GM23338 (cell line): Measurements from ENCODE around the gene PLPPR2.

Experiments
- CREB1 ChIP-seq: fragments of 250-450 bp; sonication (Bioruptor Pico); IDR thresholded peaks from 2 replicates; pipeline ENCODE4 v1.5.0; 2020; ENCODE audit warnings: low read depth, mild to moderate bottlenecking, moderate library complexity
- EZH2 ChIP-seq: fragments of 200-600 bp; sonication (generic); IDR thresholded peaks from one replicate; pipeline ENCODE4 v1.8.0; 2017; ENCODE audit warnings: antibody characterized with exemption, mild to moderate bottlenecking, low read depth; ENCODE audit not compliant: unreplicated experiment
- EZH2phosphoT487 ChIP-seq: fragments of 200-600 bp; sonication (generic); IDR thresholded peaks from one replicate; pipeline ENCODE4 v1.8.1; 2018; ENCODE audit warnings: antibody characterized with exemption; ENCODE audit not compliant: unreplicated experiment
- JUNB ChIP-seq: IDR thresholded peaks from one replicate; pipeline ENCODE4 v1.6.1; 2016; ENCODE audit warnings: antibody characterized with exemption; ENCODE audit not compliant: unreplicated experiment
- POLR2AphosphoS5 ChIP-seq: IDR thresholded peaks from 2 replicates; pipeline ENCODE4 v1.6.1; 2016; ENCODE audit warnings: antibody characterized with exemption, low read depth
- REST ChIP-seq: IDR thresholded peaks from one replicate; pipeline ENCODE4 v1.6.1; 2018; ENCODE audit warnings: antibody characterized with exemption; ENCODE audit not compliant: unreplicated experiment
- STAT1 ChIP-seq: IDR thresholded peaks from one replicate; pipeline ENCODE4 v1.6.1; 2016; ENCODE audit warnings: antibody characterized with exemption; ENCODE audit not compliant: unreplicated experiment
- ZNF114 ChIP-seq: fragments of 250-450 bp; sonication (Bioruptor Pico); IDR thresholded peaks from 2 replicates; pipeline ENCODE4 v1.5.0; 2020; ENCODE audit warnings: mild to moderate bottlenecking, moderate library complexity
- ZNF331 ChIP-seq: fragments of 250-450 bp; sonication (Bioruptor Pico); IDR thresholded peaks from 2 replicates; pipeline ENCODE4 v1.5.0; 2020; ENCODE audit warnings: low read depth, mild to moderate bottlenecking, moderate library complexity
- TF ChIP-seq, protein P1 (sequence below), 2 experiments: fragments of 200-600 bp in 1 of 2; sonication (generic) in 1 of 2; conservative IDR thresholded peaks; 2 replicates each; pipeline versions ENCODE4 v1.5.1 to v1.6.1; 2016 to 2017; ENCODE audit warnings: antibody characterized with exemption in 2 of 2, low read depth in 2 of 2, mild to moderate bottlenecking in 2 of 2, moderate library complexity in 1 of 2
- TF ChIP-seq, protein P2 (sequence below): IDR thresholded peaks from 2 replicates; pipeline ENCODE4 v1.6.1; 2016; ENCODE audit warnings: antibody characterized with exemption
- TF ChIP-seq, protein P3 (sequence below): fragments of 250-450 bp; sonication (Bioruptor Pico); IDR thresholded peaks from 2 replicates; pipeline ENCODE4 v1.5.0; 2020; ENCODE audit warnings: mild to moderate bottlenecking, moderate library complexity

- TF ChIP-seq, protein P1, sequence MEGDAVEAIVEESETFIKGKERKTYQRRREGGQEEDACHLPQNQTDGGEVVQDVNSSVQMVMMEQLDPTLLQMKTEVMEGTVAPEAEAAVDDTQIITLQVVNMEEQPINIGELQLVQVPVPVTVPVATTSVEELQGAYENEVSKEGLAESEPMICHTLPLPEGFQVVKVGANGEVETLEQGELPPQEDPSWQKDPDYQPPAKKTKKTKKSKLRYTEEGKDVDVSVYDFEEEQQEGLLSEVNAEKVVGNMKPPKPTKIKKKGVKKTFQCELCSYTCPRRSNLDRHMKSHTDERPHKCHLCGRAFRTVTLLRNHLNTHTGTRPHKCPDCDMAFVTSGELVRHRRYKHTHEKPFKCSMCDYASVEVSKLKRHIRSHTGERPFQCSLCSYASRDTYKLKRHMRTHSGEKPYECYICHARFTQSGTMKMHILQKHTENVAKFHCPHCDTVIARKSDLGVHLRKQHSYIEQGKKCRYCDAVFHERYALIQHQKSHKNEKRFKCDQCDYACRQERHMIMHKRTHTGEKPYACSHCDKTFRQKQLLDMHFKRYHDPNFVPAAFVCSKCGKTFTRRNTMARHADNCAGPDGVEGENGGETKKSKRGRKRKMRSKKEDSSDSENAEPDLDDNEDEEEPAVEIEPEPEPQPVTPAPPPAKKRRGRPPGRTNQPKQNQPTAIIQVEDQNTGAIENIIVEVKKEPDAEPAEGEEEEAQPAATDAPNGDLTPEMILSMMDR (conservative IDR thresholded peaks at IDR 0.05; ENCODE audit: low read depth in 2 of 2), result no peak
- TF ChIP-seq EZH2 (no peak), POLR2AphosphoS5 (no peak), STAT1 (no peak), EZH2phosphoT487 (no peak), REST (no peak), CREB1 (no peak), JUNB (no peak), ZNF331 (CRISPR knock-in tag) (no peak), ZNF114 (CRISPR knock-in tag) (no peak)
- TF ChIP-seq, protein P2, sequence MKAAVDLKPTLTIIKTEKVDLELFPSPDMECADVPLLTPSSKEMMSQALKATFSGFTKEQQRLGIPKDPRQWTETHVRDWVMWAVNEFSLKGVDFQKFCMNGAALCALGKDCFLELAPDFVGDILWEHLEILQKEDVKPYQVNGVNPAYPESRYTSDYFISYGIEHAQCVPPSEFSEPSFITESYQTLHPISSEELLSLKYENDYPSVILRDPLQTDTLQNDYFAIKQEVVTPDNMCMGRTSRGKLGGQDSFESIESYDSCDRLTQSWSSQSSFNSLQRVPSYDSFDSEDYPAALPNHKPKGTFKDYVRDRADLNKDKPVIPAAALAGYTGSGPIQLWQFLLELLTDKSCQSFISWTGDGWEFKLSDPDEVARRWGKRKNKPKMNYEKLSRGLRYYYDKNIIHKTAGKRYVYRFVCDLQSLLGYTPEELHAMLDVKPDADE, result no peak
- TF ChIP-seq, protein P3, sequence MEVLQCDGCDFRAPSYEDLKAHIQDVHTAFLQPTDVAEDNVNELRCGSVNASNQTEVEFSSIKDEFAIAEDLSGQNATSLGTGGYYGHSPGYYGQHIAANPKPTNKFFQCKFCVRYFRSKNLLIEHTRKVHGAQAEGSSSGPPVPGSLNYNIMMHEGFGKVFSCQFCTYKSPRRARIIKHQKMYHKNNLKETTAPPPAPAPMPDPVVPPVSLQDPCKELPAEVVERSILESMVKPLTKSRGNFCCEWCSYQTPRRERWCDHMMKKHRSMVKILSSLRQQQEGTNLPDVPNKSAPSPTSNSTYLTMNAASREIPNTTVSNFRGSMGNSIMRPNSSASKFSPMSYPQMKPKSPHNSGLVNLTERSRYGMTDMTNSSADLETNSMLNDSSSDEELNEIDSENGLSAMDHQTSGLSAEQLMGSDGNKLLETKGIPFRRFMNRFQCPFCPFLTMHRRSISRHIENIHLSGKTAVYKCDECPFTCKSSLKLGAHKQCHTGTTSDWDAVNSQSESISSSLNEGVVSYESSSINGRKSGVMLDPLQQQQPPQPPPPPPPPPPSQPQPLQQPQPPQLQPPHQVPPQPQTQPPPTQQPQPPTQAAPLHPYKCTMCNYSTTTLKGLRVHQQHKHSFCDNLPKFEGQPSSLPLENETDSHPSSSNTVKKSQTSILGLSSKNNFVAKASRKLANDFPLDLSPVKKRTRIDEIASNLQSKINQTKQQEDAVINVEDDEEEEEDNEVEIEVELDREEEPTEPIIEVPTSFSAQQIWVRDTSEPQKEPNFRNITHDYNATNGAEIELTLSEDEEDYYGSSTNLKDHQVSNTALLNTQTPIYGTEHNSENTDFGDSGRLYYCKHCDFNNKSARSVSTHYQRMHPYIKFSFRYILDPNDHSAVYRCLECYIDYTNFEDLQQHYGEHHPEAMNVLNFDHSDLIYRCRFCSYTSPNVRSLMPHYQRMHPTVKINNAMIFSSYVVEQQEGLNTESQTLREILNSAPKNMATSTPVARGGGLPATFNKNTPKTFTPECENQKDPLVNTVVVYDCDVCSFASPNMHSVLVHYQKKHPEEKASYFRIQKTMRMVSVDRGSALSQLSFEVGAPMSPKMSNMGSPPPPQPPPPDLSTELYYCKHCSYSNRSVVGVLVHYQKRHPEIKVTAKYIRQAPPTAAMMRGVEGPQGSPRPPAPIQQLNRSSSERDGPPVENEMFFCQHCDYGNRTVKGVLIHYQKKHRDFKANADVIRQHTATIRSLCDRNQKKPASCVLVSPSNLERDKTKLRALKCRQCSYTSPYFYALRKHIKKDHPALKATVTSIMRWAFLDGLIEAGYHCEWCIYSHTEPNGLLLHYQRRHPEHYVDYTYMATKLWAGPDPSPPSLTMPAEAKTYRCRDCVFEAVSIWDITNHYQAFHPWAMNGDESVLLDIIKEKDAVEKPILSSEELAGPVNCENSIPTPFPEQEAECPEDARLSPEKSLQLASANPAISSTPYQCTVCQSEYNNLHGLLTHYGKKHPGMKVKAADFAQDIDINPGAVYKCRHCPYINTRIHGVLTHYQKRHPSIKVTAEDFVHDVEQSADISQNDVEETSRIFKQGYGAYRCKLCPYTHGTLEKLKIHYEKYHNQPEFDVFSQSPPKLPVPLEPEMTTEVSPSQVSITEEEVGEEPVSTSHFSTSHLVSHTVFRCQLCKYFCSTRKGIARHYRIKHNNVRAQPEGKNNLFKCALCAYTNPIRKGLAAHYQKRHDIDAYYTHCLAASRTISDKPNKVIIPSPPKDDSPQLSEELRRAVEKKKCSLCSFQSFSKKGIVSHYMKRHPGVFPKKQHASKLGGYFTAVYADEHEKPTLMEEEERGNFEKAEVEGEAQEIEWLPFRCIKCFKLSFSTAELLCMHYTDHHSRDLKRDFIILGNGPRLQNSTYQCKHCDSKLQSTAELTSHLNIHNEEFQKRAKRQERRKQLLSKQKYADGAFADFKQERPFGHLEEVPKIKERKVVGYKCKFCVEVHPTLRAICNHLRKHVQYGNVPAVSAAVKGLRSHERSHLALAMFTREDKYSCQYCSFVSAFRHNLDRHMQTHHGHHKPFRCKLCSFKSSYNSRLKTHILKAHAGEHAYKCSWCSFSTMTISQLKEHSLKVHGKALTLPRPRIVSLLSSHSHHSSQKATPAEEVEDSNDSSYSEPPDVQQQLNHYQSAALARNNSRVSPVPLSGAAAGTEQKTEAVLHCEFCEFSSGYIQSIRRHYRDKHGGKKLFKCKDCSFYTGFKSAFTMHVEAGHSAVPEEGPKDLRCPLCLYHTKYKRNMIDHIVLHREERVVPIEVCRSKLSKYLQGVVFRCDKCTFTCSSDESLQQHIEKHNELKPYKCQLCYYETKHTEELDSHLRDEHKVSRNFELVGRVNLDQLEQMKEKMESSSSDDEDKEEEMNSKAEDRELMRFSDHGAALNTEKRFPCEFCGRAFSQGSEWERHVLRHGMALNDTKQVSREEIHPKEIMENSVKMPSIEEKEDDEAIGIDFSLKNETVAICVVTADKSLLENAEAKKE (CRISPR knock-in tag), result no peak
Observed at GRCh38 chr19:11384778-11385129, 29.5 kb downstream of the PLPPR2 start.
